ENCODE results near the gene IAPP.
"Not testable (repeated sequence)": the region's sequence is repeated elsewhere in the genome, so short reads cannot be mapped to it uniquely, and the experiment has no call there.

The IAPP gene

GRCh38 chr12:21350975-21351374 lies 21.7 kb upstream of the IAPP start:
- Histone ChIP-seq H3K9me3 (ENCODE audit: control insufficient read depth, insufficient read depth, low read length) (no peaks in the 10 kb centered on the region), H3K9ac (ENCODE audit: low read depth, low read length) (no peak overlapping the region), H3K4me1 (ENCODE audit: insufficient read depth, low read length) (no peaks in the 10 kb centered on the region), H3K36me3 (ENCODE audit: insufficient read depth, low read length) (no peaks in the 10 kb centered on the region)

- Histone ChIP-seq H3K36me3 (ENCODE audit: insufficient read depth, low read length) (no peaks in the 10 kb centered on the region), H3K9ac (ENCODE audit: low read depth, low read length) (no peak overlapping the region)
Measured at GRCh38 chr12:21353487-21353886, 19.2 kb upstream of the IAPP start.

GRCh38 chr12:21353948-21354347 lies 18.8 kb upstream of the IAPP start:
- Histone ChIP-seq H3K36me3 (ENCODE audit: insufficient read depth, low read length) (no peaks in the 10 kb centered on the region), H3K4me1 (ENCODE audit: insufficient read depth, low read length) (no peaks in the 10 kb centered on the region), H3K9me3 (ENCODE audit: control insufficient read depth, insufficient read depth, low read length) (no peaks in the 10 kb centered on the region), H3K9ac (ENCODE audit: low read depth, low read length) (no peak overlapping the region)

More at GRCh38 chr12:21353487-21353886, 19.2 kb upstream of the IAPP start:
- Histone ChIP-seq H3K9me3 (ENCODE audit: control insufficient read depth, insufficient read depth, low read length) (no peaks in the 10 kb centered on the region), H3K4me1 (ENCODE audit: insufficient read depth, low read length) (no peaks in the 10 kb centered on the region)

- Histone ChIP-seq H3K36me3 (ENCODE audit: insufficient read depth, low read length) (no peaks in the 10 kb centered on the region), H3K4me1 (ENCODE audit: insufficient read depth, low read length) (no peaks in the 10 kb centered on the region), H3K9ac (ENCODE audit: low read depth, low read length) (no peak overlapping the region), H3K9me3 (ENCODE audit: control insufficient read depth, insufficient read depth, low read length) (no peaks in the 10 kb centered on the region)
Measured at GRCh38 chr12:21354641-21355040, 18.1 kb upstream of the IAPP start.

GRCh38 chr12:21360632-21361031 lies 12.1 kb upstream of the IAPP start:
- H3K9me3 ChIP-seq (ENCODE audit: control insufficient read depth, insufficient read depth, low read length); H3K9ac ChIP-seq (ENCODE audit: low read depth, low read length); H3K36me3 ChIP-seq (ENCODE audit: insufficient read depth, low read length); H3K4me1 ChIP-seq (ENCODE audit: insufficient read depth, low read length): not testable (repeated sequence)

- Histone ChIP-seq H3K9me3 (ENCODE audit: control insufficient read depth, insufficient read depth, low read length) (no peaks in the 10 kb centered on the region), H3K9ac (ENCODE audit: low read depth, low read length) (no peak overlapping the region), H3K4me1 (ENCODE audit: insufficient read depth, low read length) (no peaks in the 10 kb centered on the region), H3K36me3 (ENCODE audit: insufficient read depth, low read length) (no peaks in the 10 kb centered on the region)
Measured at GRCh38 chr12:21369141-21369980, 3.3 kb upstream of the IAPP start.

- Histone ChIP-seq H3K9ac (ENCODE audit: low read depth, low read length) (no peak overlapping the region), H3K4me1 (ENCODE audit: insufficient read depth, low read length) (no peaks in the 10 kb centered on the region), H3K36me3 (ENCODE audit: insufficient read depth, low read length) (no peaks in the 10 kb centered on the region), H3K9me3 (ENCODE audit: control insufficient read depth, insufficient read depth, low read length) (no peaks in the 10 kb centered on the region)
Measured at GRCh38 chr12:21370845-21371449, 1.8 kb upstream of the IAPP start.

GRCh38 chr12:21379218-21379617 lies 6.5 kb downstream of the IAPP start:
- Histone ChIP-seq H3K36me3 (ENCODE audit: insufficient read depth, low read length) (no peaks in the 10 kb centered on the region), H3K4me1 (ENCODE audit: insufficient read depth, low read length) (no peaks in the 10 kb centered on the region), H3K9ac (ENCODE audit: low read depth, low read length) (no peak overlapping the region), H3K9me3 (ENCODE audit: control insufficient read depth, insufficient read depth, low read length) (no peaks in the 10 kb centered on the region)

- H3K9me3 ChIP-seq (ENCODE audit: control insufficient read depth, insufficient read depth, low read length); H3K4me1 ChIP-seq (ENCODE audit: insufficient read depth, low read length); H3K36me3 ChIP-seq (ENCODE audit: insufficient read depth, low read length); H3K9ac ChIP-seq (ENCODE audit: low read depth, low read length): not testable (repeated sequence)
Measured at GRCh38 chr12:21381320-21381719, 8.6 kb downstream of the IAPP start.

- Histone ChIP-seq H3K36me3 (ENCODE audit: insufficient read depth, low read length) (no peaks in the 10 kb centered on the region), H3K4me1 (ENCODE audit: insufficient read depth, low read length) (no peaks in the 10 kb centered on the region), H3K9ac (ENCODE audit: low read depth, low read length) (no peak overlapping the region), H3K9me3 (ENCODE audit: control insufficient read depth, insufficient read depth, low read length) (no peaks in the 10 kb centered on the region)
Measured at GRCh38 chr12:21384261-21384660, 11.6 kb downstream of the IAPP start.

GRCh38 chr12:21387174-21387573 lies 14.5 kb downstream of the IAPP start:
- Histone ChIP-seq H3K9ac (ENCODE audit: low read depth, low read length) (no peak overlapping the region), H3K4me1 (ENCODE audit: insufficient read depth, low read length) (no peaks in the 10 kb centered on the region), H3K9me3 (ENCODE audit: control insufficient read depth, insufficient read depth, low read length) (no peaks in the 10 kb centered on the region), H3K36me3 (ENCODE audit: insufficient read depth, low read length) (no peaks in the 10 kb centered on the region)

GRCh38 chr12:21392384-21392783 lies 19.7 kb downstream of the IAPP start:
- H3K36me3 ChIP-seq (ENCODE audit: insufficient read depth, low read length) = no peaks in the 10 kb centered on the region
- H3K9ac ChIP-seq (ENCODE audit: low read depth, low read length) = no peak overlapping the region
- H3K4me1 ChIP-seq (ENCODE audit: insufficient read depth, low read length) = no peaks in the 10 kb centered on the region

GRCh38 chr12:21394828-21395626 lies 22.3 kb downstream of the IAPP start:
- H3K9me3 ChIP-seq (ENCODE audit: control insufficient read depth, insufficient read depth, low read length); H3K36me3 ChIP-seq (ENCODE audit: insufficient read depth, low read length); H3K4me1 ChIP-seq (ENCODE audit: insufficient read depth, low read length): not testable (repeated sequence)
- peak overlapping the region; percentile 41 for H3K9ac ChIP-seq (ENCODE audit: low read depth, low read length)

More at GRCh38 chr12:21392384-21392783, 19.7 kb downstream of the IAPP start:
- H3K9me3 ChIP-seq (ENCODE audit: control insufficient read depth, insufficient read depth, low read length) = no peaks in the 10 kb centered on the region

GRCh38 chr12:21413369-21414277 lies 40.9 kb downstream of the IAPP start:
- Histone ChIP-seq H3K9me3 (ENCODE audit: control insufficient read depth, insufficient read depth, low read length) (no peaks in the 10 kb centered on the region), H3K9ac (ENCODE audit: low read depth, low read length) (no peak overlapping the region), H3K36me3 (ENCODE audit: insufficient read depth, low read length) (no peaks in the 10 kb centered on the region), H3K4me1 (ENCODE audit: insufficient read depth, low read length) (0 out of 2 replicates have a peak, but pooled peaks cover 8% of the 10 kb centered on the region)
